Renal cortex interstitium (tissue), 11 donors: ENCODE results near the gene RNU1-3. TPM values are rescaled to one million over a fixed set of nuclear protein-coding genes. Genes with fewer than 3 reads are reported as not detected.
A peak's percentile ranks its signal among the peaks of the same experiment; 100 is the strongest.
"Not testable (repeated sequence)": the region's sequence is repeated elsewhere in the genome, so short reads cannot be mapped to it uniquely, and the experiment has no call there.

Source experiments
- DNase-seq, 11 donors: peaks; one replicate each; pipeline ENCODE4 v3.0.0-alpha.2; 2013; ENCODE audit warnings: low read depth in 9 of 11, low spot score in 4 of 11; ENCODE audit errors: extremely low read depth in 1 of 11
- polyA plus RNA-seq, 3 donors: library from polyadenylated mRNA; unstranded; fragments of 120-200 nt; gene quantifications; one replicate each; pipeline ENCODE4 v1.2.1, GENCODE V29; 2013; ENCODE audit not compliant: insufficient read length in 3 of 3

Gene RNU1-3
- polyA plus RNA-seq, 3 donors = 1.5 TPM; not detected in 2

GRCh38 chr1:16628361-16629111, 38.2 kb downstream of the RNU1-3 start:
- no peak for DNase-seq

DNA sequence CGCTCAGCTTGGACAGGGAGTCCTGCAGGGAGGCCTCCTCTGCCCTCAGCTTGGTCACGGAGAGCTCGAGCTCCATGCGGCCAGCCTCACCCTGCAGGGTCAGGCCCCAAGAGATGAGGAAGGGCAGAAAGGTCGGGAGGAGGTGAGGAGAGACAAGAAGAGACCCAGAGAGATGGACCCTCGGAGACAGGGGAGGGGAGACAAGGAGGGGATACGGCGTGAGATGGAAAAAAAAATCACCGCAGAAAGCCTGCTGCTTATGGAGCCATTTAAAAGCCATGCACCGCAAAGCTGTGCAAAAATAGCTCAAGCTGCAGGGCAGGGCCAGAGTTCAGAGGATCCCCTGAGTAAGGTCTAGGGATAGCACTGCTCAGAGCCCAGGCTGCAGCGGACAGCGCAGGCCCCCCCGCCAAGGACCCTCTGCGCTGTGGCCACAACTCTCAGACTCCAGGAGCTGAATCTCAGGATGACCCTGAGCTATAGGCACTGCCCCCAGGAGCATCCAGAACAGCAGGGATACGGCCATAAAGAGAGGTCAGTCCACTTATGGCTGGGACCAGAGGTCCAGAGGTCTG, 40.3 kb downstream of the RNU1-3 start:
- not testable (repeated sequence) for DNase-seq

GRCh38 chr1:16625497-16626408, 41.0 kb downstream of the RNU1-3 start:
- DNase-seq = no peak

DNA sequence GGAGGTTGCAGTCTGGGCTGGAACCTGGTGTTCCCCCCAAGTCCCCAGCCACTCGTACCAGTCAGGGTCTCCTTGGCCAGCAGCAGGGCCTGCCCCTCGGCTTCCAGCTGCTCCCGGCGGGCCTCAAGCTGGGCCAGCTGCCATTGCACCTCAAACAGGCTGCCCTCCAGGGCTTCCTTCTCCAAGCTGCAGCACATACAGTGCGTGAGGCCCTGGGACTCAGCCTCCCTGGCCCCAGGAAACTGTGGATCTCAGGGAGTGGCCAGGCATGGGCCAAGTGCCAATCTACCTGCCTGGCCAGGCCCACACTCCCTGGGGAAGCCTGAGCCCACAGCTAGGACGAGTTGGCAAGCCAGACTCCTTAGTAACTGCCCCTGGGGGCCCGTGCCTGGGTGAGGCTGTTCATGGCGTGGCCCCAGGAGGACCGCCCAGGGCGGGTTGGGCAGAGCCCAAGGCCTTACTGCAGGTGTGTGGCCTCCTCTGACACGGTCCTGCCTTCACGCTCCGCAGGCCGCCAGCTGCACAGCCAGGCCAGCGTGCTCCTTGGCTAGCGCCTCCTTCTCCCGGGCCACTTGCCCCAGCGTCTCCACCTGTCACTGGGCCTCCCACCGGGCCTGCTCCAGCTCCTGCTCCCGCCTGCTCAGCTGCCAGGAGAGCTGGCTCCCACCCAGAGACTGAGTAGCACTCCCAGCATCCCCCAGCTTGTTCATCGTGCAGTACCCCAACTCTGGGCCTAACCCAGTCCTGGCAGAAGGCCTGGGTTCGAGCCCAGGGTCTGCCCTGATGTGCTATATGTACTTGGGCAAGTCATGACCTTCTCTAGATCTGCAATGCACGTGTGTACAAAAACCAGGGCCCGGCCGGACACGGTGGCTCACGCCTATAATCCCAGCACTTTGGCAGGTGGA, 42.7 kb downstream of the RNU1-3 start:
- not testable (repeated sequence) for DNase-seq

DNA sequence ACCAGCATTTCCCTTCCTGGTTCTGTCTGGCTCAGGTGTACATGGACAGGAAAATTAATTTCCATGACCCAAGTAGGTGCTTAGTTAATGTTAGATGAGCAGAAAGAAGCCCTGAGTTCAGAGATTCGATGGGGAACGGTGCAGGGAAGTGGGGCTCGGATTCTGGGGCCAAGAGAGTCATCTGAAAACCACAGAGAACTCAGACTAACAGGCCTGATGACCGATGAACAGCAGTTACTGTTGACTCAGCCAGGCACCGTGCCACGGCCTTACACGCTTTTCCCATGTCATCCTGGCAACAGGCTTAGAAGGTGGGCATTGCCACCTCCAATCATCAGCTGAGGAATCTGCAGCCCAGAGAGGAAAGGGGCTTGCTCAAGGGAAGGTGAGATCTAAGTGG, 43.4 kb downstream of the RNU1-3 start:
- not testable (repeated sequence) for DNase-seq

DNA sequence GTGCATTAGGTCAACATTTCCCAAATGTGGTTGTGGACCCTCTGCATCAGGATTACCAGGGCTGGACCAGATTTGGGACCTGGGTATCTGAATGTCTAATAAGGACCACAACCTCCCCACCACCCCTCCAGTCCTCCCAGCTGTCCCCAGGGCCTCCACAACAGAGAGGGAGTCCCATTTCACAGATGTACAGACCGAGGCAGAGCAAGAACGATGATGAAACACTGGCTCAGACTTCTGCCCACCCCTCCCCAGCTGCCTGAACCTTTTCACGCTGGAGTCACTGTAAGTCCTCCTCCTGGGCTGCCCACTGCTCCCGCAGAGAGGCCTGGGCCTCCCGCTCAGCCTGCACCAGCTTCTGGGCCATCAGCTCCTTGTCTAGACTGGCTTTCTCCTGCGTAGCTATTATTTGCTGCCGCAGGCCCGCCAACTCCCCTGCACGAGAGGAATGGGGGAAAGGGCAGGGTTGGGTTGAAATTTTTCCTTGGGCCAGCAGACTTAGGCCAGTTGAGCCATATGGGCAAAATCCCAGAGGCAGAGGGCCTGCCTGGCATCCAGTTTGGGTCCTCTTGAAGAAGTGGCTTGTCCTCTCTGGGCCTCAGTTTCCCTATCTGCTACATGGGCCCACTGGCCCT, 45.0 kb downstream of the RNU1-3 start:
- DNase-seq = not testable (repeated sequence)

DNA sequence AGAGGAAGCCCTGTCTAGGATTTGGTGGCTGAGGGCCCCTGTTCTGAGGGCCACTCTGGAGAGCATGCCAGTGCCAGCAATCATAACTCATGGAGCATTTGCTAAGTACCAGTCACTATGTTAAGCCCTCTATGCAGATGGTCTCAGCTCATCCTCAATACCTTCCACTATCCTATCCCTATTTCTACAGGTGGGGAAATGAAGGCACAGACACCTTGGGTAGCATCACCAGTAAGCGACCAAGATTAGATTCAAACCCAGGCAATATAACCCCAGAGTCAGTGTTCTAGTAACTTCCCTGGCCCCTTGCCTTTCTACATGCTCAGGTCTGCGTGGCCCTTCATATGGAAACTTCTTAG, 45.5 kb downstream of the RNU1-3 start:
- DNase-seq = no peak

- not testable (repeated sequence) for DNase-seq
Measured at GRCh38 chr1:16619803-16620501, 46.8 kb downstream of the RNU1-3 start.

DNA sequence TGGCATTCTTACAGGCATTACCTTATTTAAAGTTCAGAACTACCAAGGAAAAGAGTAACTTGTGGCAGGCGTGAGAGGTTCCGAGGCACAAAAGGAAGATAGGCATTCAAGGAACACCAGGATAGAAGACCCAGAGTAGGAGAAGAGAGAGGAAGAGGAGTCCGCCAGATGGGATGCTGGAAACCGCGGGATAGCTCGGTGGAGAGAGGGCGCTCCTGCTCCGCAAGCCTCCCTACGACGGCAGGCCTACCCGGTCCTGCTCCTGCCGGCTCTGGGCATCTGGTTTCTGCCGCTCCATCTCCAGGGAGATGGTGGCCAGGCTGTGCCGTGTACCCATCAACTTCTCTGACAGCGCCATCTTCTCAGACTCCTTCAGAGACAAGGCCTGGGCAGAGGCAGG, 48.0 kb downstream of the RNU1-3 start:
- DNase-seq = no peak

- DNase-seq = no peak
Measured at GRCh38 chr1:16617778-16618580, 48.8 kb downstream of the RNU1-3 start.

- peak in 5 of 11 donors; percentile 38 to 73 (median 51) for DNase-seq
Measured at GRCh38 chr1:16617114-16617631, 49.6 kb downstream of the RNU1-3 start.

Other genes starting within 250 kb of the RNU1-3 start
- gene SPATA21, start 229.5 kb downstream of the RNU1-3 start, polyA plus RNA-seq = under 1 TPM in 2 of 3 donors, not detected in 1; 0.24 to 0.26 TPM
- gene NECAP2, start 226.2 kb downstream of the RNU1-3 start, polyA plus RNA-seq = 10 to 100 TPM; 63.4 to 65.7 (median 64.0) TPM
- gene RNU1-1, start 152.7 kb downstream of the RNU1-3 start, polyA plus RNA-seq = 1 to 10 TPM in 1 of 3 donors, not detected in 2; 1.5 TPM
- 10 to 100 TPM; 72.3 to 74.5 (median 72.4) TPM for gene NBPF1, start 53.4 kb downstream of the RNU1-3 start, polyA plus RNA-seq
- 1 to 10 TPM in 1 of 3 donors, not detected in 2; 1.5 TPM for gene RNU1-4, start 73.6 kb upstream of the RNU1-3 start, polyA plus RNA-seq
- gene RNU1-2, start 229.0 kb upstream of the RNU1-3 start, polyA plus RNA-seq = 1 to 10 TPM in 1 of 3 donors, not detected in 2; 1.5 TPM